GM15510 (cell line): ENCODE data around the gene PRR15L.

Source experiments
- POLR2A ChIP-seq: IDR thresholded peaks from 3 replicates; pipeline ENCODE4 v1.6.1; 2011; ENCODE audit warnings: borderline replicate concordance; ENCODE audit not compliant: insufficient read length; ENCODE audit errors: extremely low read depth

The PRR15L gene

GRCh38 chr17:47957591-47958490 lies at the start of gene PRR15L:
Gene PRR15L, minus strand, starts transcription at chr17:47957883. Its CDS starts 4,649 bp downstream, at chr17:47953234.
- TF ChIP-seq POLR2A = no peak

DNA sequence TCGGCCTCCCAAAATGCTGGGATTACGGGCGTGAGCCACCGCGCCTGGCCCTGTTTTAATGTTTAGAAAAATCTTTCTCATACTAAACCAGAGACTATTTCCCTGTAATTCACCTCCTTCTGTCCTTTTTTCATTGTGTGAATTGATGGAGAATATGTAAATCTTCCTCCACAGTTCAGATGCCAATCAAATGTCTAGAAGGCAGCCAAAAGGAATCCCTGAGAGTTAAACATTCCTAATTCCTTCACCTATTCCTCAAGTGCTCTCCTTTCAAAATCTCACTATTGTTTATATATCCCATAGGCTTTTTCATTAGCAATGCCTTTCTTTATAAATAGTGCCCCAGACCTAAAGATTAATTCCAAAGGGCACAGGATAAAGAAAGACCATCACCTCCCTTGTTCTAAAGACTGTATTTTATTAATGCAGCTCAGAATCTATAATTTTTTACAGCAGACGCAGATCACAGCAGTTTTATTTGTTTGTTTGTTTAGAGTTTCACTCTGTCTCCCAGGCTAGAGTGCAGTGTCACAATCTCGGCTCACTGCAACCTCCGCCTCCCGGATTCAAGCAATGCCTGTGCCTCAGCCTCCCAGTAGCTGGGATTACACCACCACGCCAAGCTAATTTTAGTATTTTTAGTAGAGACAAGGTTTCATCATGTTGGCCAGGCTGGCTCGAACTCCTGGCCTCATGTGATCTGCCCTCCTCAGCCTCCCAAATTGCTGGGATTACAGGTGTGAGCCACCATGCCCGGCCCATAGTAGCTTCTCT lies 49.4 kb upstream of the PRR15L start:
- no peak for TF ChIP-seq POLR2A

DNA sequence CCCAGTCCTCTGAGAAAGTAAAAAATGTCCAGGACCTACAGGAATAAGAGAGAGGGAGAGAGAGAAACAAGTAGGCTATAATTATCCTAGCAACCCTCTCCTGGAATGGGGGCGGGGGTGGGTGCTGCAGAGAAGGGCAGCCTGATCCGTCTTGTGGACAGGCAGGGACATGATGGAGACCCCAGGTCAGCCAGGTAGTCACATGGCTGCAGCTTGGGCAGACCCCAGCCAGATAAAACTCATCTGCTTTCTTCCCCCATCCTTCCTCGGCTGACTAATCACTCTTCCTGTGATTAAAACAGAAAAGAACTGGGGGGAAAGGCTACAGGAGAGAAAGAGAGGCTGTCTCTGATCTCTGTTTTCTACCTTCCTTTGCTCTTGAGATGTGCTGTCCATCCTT lies 47.3 kb upstream of the PRR15L start:
- TF ChIP-seq POLR2A = no peak

- no peak for TF ChIP-seq POLR2A
These were observed 45.9 kb upstream of the PRR15L start for GRCh38 chr17:48003417-48004151.

DNA sequence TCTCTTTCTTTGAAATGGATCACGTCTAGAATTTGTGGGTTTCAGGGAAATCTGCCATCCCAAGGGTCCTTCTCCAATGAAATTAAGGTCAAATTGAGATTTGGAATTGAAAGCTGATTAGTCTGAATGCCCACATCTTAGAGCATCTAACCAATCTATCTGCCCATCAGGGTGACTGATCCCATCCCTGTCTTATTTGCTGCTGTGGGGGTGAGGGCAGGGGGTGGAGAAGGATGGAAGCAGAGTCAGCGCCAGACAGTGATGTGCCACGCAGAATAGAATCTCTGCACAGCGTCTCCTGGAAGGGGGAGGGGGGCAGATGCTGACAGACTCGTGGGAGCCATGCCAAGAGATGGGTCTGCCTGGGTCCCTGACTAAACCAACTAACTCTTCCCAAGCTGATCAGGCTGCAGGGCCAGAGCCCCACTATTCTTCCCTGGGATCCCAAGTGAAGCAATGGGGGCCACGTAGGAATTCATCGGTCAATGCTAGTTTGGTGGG lies 45.3 kb upstream of the PRR15L start:
- no peak for TF ChIP-seq POLR2A

DNA sequence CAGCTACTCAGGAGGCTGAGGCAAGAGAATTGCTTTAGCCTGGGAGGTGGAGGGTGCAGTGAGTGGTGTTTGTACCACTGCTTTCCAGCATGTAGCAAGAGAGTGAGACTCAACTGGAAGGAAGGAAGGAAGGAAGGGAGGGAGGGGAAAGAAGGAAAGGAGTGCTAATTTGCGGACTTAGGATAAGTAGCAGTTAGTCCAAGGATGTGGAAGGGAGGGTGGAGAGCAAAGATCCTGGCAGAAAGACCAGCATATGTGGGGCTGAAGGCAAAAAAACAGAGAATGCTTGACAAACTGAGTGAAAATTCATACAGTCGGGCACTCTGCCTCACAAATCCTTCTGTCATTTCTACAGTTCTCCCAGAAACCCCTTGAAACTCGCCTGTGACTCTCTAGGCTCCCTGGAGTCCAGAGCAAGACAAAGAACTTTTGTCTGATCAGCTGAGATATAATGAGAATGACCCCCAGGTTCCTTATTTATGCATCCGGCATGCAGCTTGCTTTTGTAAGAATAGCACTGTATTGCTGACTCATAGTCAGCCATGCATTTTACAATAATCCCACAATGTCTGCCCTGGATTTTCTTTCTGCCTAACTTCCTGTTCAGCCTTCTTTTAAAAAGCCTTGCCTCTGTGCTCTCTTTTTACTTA lies 44.7 kb upstream of the PRR15L start:
- no peak for TF ChIP-seq POLR2A

DNA sequence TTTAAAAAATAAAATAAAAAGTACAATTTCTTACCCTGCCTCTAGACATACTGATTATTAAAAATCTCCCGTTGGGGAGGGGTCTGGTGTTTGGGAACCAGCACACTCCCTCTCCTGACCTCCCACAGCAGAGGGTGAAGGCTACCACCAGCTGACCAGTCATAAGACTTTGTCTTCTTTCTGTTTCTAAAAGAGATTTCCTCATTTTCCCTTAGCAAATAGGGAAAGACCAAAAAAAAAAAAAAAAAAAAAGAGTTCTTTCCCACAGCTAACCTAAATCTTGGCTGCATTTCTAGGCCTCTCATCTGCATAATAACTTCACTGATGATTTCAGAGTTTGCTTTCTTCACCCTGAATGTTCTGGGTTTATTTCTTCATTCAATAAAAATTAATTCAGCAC lies 43.5 kb upstream of the PRR15L start:
- TF ChIP-seq POLR2A = no peak

DNA sequence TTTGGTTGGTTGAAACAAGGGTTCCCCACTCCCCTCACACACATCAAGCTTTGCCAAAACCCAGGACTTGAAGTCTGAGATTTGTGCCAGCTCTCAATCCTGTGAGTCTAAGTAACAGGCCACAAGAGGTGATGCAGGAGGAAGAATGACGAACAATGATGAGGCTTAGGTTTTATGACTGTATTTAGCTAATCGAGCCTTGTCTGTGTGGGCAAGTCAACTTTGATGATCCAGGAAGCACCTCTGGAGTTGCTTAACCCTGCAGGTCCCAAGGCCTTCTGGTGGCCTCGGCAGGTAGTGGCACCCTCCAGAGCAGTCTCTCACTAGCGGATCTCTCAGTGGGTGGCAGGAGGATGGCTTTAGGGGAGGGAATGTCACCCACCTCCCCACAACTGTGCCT lies 41.9 kb upstream of the PRR15L start:
- no peak for TF ChIP-seq POLR2A

DNA sequence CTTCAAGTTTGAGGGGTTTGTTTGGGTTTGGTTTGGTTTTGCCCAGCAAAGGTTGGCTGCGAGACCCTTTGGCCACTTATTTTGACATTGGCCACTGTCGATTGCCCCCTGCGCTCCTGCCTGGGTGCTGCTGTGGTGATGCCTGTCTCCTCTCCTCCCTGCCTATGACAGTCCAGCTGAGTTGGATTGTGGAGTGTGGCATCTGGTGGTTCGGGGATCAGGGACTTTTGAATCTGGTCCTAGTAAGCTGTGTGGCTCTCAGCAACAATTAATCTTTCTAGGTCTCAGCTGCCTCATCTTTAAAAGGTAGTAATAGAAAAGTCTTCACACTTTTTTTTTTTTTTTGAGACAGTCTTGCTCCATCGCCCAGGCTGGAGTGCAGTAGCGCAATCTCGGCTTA lies 40.4 kb upstream of the PRR15L start:
- TF ChIP-seq POLR2A = no peak

GRCh38 chr17:47997586-47997985 lies 39.9 kb upstream of the PRR15L start:
- no peak for TF ChIP-seq POLR2A

GRCh38 chr17:47996201-47996600 lies 38.5 kb upstream of the PRR15L start:
- no peak for TF ChIP-seq POLR2A

DNA sequence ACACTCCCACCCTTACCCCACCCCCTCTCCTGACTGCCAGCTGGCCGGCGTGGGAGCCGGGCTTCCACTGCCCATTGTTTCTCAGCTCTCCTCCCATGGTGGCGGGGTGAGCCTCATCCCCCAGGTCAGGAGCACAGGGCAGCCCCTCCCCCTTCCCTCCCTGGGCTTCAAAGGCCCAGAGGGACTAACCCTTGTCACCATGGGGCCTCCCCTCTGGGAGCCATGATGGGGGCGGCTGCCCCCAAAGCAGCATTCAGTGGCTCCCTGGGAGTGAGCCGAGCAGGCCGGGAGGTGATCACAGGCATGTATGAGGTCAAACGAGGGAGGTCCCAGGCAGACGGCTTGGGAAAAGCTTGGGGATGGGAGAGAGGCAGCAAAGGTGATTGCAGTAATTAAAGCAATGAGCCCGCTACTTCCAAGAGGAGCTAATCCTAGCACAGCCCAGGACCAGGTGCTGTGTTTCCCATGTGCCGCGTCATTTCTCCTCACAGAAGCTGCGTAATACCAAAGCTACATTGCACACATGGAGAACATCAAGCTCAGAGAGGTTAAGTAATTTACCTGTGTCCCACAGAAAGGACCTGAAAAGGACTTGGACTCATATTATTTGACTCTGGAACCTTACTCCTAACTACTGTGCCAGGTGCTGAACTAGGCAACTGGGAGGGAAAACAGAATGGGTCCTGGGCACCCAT lies 37.7 kb upstream of the PRR15L start:
- TF ChIP-seq POLR2A = no peak

- no peak for TF ChIP-seq POLR2A
These were observed 37.0 kb upstream of the PRR15L start for GRCh38 chr17:47994724-47995123.

GRCh38 chr17:47993964-47994363 lies 36.3 kb upstream of the PRR15L start:
- TF ChIP-seq POLR2A = no peak
